Ascending aorta (tissue), 2 donors: ENCODE results near the gene PLCH2. TPM values are rescaled to one million over a fixed set of nuclear protein-coding genes. Genes with fewer than 3 reads are reported as not detected.

ENCODE experiments used
- DNase-seq, 2 donors: peaks; one replicate each; pipeline ENCODE4 v3.0.0-alpha.2; 2019; ENCODE audit warnings: low spot score in 2 of 2
- H3K27ac ChIP-seq, 2 donors: fragments of 200-600 bp; sonication (generic); one replicate each; pipeline ENCODE4 v1.5.1; 2016 to 2017; ENCODE audit warnings: mild to moderate bottlenecking in 1 of 2
- H3K27me3 ChIP-seq: fragments of 200-600 bp; sonication (generic); one replicate; pipeline ENCODE4 v1.5.1; 2017
- H3K36me3 ChIP-seq, 2 donors: fragments of 200-600 bp; sonication (generic); one replicate each; pipeline ENCODE4 v1.5.1; 2016
- H3K4me1 ChIP-seq, 2 donors: fragments of 200-600 bp; sonication (generic); one replicate each; pipeline ENCODE4 v1.5.1; 2016 to 2017; ENCODE audit warnings: mild to moderate bottlenecking in 1 of 2
- H3K4me3 ChIP-seq, 2 donors: fragments of 200-600 bp; sonication (generic); one replicate each; pipeline ENCODE4 v1.5.1; 2016 to 2017; ENCODE audit warnings: mild to moderate bottlenecking in 1 of 2
- H3K9me3 ChIP-seq, 2 donors: fragments of 200-600 bp; sonication (generic); one replicate each; pipeline ENCODE4 v1.5.1; 2016
- CTCF ChIP-seq, 3 experiments: fragments of 200-600 bp in 2 of 3; fragments of 450-650 bp in 1 of 3; sonication (generic) in 2 of 3; IDR thresholded peaks; one replicate each; pipeline ENCODE4 v1.5.1; 2016 to 2019; ENCODE audit warnings: antibody characterized with exemption in 3 of 3, mild to moderate bottlenecking in 1 of 3, moderate library complexity in 1 of 3
- intact Hi-C: fragments of 100-400 bp; cut with DNase I; formaldehyde crosslinking; loops from one replicate; pipeline ENCODE4 v1.15.1; 2023
- total RNA-seq: library from RNA; depleted of rRNA; stranded (reverse); fragments of >200 nt; gene quantifications from one replicate; pipeline ENCODE4 v1.1.0, GENCODE V29; 2016

The PLCH2 gene
- total RNA-seq, 1 donor from 2014 or later = not detected

GRCh38 chr1:2479186-2479585 is 3.1 kb downstream of the PLCH2 start:
- H3K4me1 ChIP-seq = no peaks in the 10 kb centered on the region
- DNase-seq = no peak
- no peak for TF ChIP-seq CTCF (IDR thresholded peaks at IDR 0.05)
- no peaks in the 10 kb centered on the region for H3K27me3 ChIP-seq
- no peaks in the 10 kb centered on the region for H3K9me3 ChIP-seq
- H3K4me3 ChIP-seq = no peak overlapping the region
- no peaks in the 10 kb centered on the region for H3K36me3 ChIP-seq
- no peak overlapping the region for H3K27ac ChIP-seq
- intact Hi-C loops = no loop called here

- Histone ChIP-seq H3K4me1 (no peaks in the 10 kb centered on the region), H3K27ac (no peak overlapping the region), H3K9me3 (no peaks in the 10 kb centered on the region), H3K36me3 (no peaks in the 10 kb centered on the region), H3K27me3 (no peaks in the 10 kb centered on the region), H3K4me3 (no peak overlapping the region)
- intact Hi-C loops = no loop called here
- DNase-seq = no peak
- TF ChIP-seq CTCF (IDR thresholded peaks at IDR 0.05) = no peak
Measured at GRCh38 chr1:2479618-2480017, 3.5 kb downstream of the PLCH2 start.

GRCh38 chr1:2480236-2480985 is 4.3 kb downstream of the PLCH2 start:
- H3K9me3 ChIP-seq = no peaks in the 10 kb centered on the region
- no peaks in the 10 kb centered on the region for H3K4me1 ChIP-seq
- no peaks in the 10 kb centered on the region for H3K36me3 ChIP-seq
- DNase-seq = no peak
- TF ChIP-seq CTCF (IDR thresholded peaks at IDR 0.05) = no peak
- H3K4me3 ChIP-seq = no peak overlapping the region
- H3K27me3 ChIP-seq = no peaks in the 10 kb centered on the region
- intact Hi-C loops = no loop called here
- H3K27ac ChIP-seq = no peak overlapping the region

GRCh38 chr1:2480986-2481364 is 4.9 kb downstream of the PLCH2 start:
- no peaks in the 10 kb centered on the region for H3K36me3 ChIP-seq
- no peaks in the 10 kb centered on the region for H3K4me1 ChIP-seq
- intact Hi-C loops = no loop called here
- H3K4me3 ChIP-seq = no peak overlapping the region
- TF ChIP-seq CTCF (IDR thresholded peaks at IDR 0.05) = no peak
- H3K27me3 ChIP-seq = no peaks in the 10 kb centered on the region
- DNase-seq = no peak
- no peak overlapping the region for H3K27ac ChIP-seq
- H3K9me3 ChIP-seq = no peaks in the 10 kb centered on the region

GRCh38 chr1:2481885-2482284 is 5.8 kb downstream of the PLCH2 start:
- no peaks in the 10 kb centered on the region for H3K9me3 ChIP-seq
- no peak overlapping the region for H3K27ac ChIP-seq
- H3K36me3 ChIP-seq = no peaks in the 10 kb centered on the region
- H3K27me3 ChIP-seq = no peaks in the 10 kb centered on the region
- no peak for TF ChIP-seq CTCF (IDR thresholded peaks at IDR 0.05)
- no peak for DNase-seq
- H3K4me1 ChIP-seq = no peaks in the 10 kb centered on the region
- intact Hi-C loops = no loop called here
- no peak overlapping the region for H3K4me3 ChIP-seq

GRCh38 chr1:2482588-2482987 is 6.5 kb downstream of the PLCH2 start:
- no peak for TF ChIP-seq CTCF (IDR thresholded peaks at IDR 0.05)
- intact Hi-C loops = no loop called here
- no peak for DNase-seq
- no peak overlapping the region for H3K4me3 ChIP-seq
- no peaks in the 10 kb centered on the region for H3K36me3 ChIP-seq
- H3K27me3 ChIP-seq = no peaks in the 10 kb centered on the region
- no peak overlapping the region for H3K27ac ChIP-seq
- no peaks in the 10 kb centered on the region for H3K4me1 ChIP-seq
- no peaks in the 10 kb centered on the region for H3K9me3 ChIP-seq
